Bladder microvascular endothelial cell (primary cell): ENCODE results near the gene TBPL1. TPM values are rescaled to one million over a fixed set of nuclear protein-coding genes. Genes with fewer than 3 reads are reported as not detected.

Source experiments
- total RNA-seq: library from RNA; depleted of rRNA; stranded (reverse); fragments of >200 nt; gene quantifications from 2 replicates; pipeline ENCODE4 v1.2.3, GENCODE V29; 2014

The TBPL1 gene
- 8.4 and 40.7 TPM in 2 replicates for total RNA-seq

GRCh38 chr6:133952815-133953633 lies at the start of gene TBPL1:
TSS of gene TBPL1 (plus strand) at chr6:133953224. CDS start at chr6:133980126, 26,902 bp downstream.

Other genes starting within 250 kb of the TBPL1 start
- gene TCF21, start 64.1 kb upstream of the TBPL1 start, total RNA-seq = not detected in 2 replicates
- gene SLC2A12, start 99.4 kb downstream of the TBPL1 start, total RNA-seq = 0.49 and 101 TPM in 2 replicates